GM18511 (cell line): ENCODE data around the gene SCD5.

ENCODE experiments used
- ATAC-seq: cut with Tn5 transposase; IDR thresholded peaks from one replicate; pipeline ENCODE4 v1.9.1; 2021; ENCODE audit warnings: mild to moderate bottlenecking, moderate library complexity; ENCODE audit not compliant: unreplicated experiment

The SCD5 gene

DNA sequence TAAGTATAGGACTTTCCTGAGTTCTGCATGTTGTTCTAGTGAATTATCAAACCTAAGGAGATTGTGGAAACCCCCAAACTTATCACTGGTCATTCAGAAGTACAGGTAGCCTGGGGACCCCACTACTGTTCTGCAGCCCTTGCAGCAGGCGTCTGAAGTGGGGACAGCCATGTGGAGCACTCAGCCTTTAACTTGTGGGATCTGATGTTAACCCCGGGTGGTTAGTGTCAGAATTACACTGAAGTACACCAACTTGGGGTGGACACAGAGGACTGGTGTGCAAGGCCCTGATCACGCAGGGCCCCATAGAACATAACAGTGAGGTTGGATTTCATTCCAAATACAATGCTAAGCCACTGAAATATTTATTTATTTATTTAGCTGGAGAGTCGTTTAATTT, 103.7 kb downstream of the SCD5 start:
- no peak for ATAC-seq

GRCh38 chr4:82694046-82694445, 104.5 kb downstream of the SCD5 start:
- ATAC-seq: no peak

- ATAC-seq: no peak
These were observed 106.4 kb downstream of the SCD5 start for GRCh38 chr4:82692101-82692780.

GRCh38 chr4:82691431-82691830, 107.2 kb downstream of the SCD5 start:
- no peak for ATAC-seq

DNA sequence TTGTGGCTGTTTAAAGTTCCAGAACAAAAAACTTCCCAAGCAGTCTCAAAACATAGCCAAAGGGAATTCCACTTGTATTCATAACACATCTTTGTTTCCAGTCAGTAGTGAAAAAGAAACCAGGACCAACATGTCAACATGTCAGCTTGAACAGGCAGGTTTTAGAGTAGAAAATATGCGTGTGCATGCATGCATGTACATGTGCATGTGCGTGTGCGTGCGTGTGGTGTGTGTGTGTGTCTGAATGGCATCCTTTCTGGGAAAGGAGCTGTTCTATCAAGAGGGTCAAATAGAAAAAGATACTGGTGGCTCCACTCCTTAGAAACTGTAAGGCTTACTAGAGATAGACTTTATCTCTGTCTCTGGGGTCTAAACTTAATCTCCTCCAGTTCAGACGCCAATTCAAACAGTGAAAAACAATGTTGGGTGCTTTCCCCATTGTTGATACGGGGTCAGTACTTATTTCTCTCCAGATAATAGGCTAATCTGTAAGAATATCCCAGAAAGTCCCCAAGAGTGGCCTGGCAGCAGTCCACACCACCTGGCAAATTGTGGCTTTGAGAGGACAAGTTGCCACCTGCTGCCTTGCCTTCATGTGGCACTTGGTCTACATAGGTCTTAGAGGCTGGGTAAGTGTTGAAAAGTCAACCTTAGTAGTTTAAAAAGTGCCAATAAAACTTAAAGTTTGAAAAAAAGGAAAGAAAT, 110.4 kb downstream of the SCD5 start:
- ATAC-seq: no peak

DNA sequence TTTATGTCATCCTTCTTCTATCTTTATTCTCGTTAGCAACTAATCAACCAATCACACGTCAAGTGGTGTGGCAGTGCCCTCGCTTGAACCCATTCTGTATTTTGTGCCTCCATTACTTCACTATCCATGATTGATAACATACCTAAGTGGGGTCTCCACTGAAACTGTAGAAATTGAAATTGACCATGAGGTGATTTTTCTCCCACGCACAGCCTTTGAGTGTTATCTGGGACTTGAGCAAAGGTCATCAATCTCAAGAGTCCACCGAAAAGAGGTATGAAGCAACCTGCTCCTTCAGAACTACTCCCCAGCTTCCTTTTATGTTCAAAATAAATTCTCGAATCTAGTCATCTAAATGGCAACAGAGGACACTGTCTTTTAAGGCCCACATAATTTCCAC, 111.1 kb downstream of the SCD5 start:
- ATAC-seq: no peak

DNA sequence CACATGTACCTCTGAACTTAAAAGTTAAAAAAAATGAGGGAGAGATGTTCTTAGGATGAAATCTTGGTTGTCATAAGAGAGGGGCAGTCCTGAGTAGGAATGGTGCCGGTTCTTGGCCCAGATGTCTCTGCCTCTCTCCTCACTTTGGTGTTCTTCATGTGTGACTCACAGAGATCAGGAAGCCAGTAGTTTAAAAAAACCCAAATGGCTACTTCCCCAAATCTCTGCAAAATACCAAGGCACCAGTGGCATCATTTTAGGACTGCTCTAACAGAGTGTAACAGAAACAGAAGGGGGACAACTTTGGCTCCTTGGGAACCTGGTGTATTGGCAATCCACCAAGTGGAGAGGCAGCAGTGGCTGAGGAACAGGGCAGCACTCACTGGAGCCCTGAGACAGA, 116.8 kb downstream of the SCD5 start:
- ATAC-seq: no peak

- no peak for ATAC-seq
These were observed 117.8 kb downstream of the SCD5 start for GRCh38 chr4:82680834-82681233.

GRCh38 chr4:82679531-82679930, 119.1 kb downstream of the SCD5 start:
- no peak for ATAC-seq

DNA sequence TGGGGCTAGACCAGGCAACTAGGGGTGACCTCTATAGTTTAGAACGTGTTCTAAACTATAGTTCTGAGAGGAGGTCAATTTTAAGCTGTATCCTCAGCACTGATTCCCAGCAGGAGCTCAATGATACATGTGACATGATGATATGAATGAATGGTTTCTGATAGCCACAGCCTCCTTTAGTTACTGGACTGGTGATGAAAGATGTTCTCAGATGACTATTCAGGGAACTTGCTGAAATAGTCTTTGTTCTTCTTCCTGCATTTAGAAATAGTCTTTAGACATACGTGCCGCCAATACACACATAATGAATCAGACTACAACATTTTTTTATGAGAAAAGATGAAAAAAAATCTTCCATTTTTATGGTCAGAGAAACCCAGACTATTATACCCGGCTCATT, 120.5 kb downstream of the SCD5 start:
- ATAC-seq: no peak

DNA sequence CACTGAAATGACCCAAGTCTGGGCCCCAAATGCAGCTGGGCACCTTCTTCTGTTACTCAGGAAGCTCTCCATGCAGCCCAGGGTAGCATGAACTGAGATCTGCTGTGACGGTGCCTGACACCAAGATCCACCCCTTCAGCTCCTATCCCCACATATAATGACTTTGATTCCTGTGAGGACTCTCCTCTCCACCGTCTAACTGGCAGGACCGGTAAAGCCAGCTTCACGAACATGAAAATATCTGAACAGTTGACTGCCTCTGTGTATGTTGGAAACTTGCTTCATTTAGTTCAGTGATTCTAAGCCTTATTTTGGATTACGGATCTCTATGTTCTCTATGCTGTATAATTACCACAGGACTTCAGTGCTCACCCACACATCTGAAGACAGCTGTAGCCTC, 121.3 kb downstream of the SCD5 start:
- no peak for ATAC-seq

GRCh38 chr4:82667761-82668480, 130.7 kb downstream of the SCD5 start:
- ATAC-seq: no peak

DNA sequence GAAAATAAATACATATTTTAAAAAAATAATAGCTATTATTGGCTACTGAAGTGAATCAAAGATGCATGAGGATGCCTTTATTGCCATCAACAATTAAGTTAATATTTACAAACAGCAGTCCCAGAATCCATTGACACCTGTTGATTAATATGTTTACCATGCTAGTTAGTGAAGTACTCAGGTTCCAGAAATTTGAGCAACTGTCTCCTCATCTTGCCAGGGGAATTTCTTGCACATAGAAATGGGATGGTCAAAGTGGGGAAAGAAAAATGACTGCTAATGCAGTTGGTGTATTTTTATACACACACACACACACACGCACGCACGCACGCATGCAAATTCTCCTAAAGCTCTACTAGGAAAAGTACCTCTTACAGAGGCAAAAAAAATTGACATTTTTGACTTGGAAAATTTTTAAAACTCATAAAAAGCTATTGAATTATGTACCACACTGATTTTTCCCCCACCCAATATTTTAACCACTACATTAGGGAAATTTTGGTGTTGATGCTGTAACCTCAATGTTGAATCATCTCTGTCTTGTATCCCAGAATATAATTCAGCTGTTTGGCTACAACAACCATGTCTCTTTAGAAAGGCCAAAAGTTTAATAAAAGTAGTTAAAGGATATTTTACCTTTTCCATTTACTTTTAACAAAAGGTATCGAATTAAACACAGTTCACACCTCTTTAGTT, 131.5 kb downstream of the SCD5 start:
- no peak for ATAC-seq

- no peak for ATAC-seq
These were observed 137.2 kb downstream of the SCD5 start for GRCh38 chr4:82661181-82661992.

GRCh38 chr4:82652062-82652461, 146.5 kb downstream of the SCD5 start:
- ATAC-seq: no peak

- no peak for ATAC-seq
These were observed 147.7 kb downstream of the SCD5 start for GRCh38 chr4:82650868-82651267.

- ATAC-seq: no peak
These were observed 150.2 kb downstream of the SCD5 start for GRCh38 chr4:82648356-82648755.

- ATAC-seq: no peak
These were observed 152.5 kb downstream of the SCD5 start for GRCh38 chr4:82645936-82646565.

- ATAC-seq: no peak
These were observed 153.9 kb downstream of the SCD5 start for GRCh38 chr4:82644734-82645126.
